IPS-NIHi7 (cell line): ENCODE results near the gene THAP12.

Experiments used
- DNase-seq: peaks from one replicate; pipeline ENCODE4 v3.0.0; 2012; ENCODE audit warnings: mixed read lengths; ENCODE audit errors: extremely low spot score

THAP12 gene

DNA sequence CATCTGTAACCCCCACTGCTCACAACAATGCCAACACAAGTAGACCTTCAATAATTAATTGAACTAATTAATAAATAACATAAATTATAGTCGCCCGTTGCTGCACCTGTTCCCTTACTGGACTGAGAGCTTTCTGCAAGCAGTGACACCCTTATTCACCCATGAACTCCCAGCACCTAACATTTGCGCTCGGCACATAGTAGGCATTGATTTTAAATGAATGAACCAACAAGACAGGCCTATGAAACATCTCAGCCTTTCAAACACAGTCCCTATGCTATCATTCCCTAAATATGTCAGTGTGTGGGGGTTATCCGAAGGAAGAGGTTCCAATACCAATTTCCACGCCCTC, 1.1 kb downstream of the THAP12 start:
- no peak for DNase-seq

DNA sequence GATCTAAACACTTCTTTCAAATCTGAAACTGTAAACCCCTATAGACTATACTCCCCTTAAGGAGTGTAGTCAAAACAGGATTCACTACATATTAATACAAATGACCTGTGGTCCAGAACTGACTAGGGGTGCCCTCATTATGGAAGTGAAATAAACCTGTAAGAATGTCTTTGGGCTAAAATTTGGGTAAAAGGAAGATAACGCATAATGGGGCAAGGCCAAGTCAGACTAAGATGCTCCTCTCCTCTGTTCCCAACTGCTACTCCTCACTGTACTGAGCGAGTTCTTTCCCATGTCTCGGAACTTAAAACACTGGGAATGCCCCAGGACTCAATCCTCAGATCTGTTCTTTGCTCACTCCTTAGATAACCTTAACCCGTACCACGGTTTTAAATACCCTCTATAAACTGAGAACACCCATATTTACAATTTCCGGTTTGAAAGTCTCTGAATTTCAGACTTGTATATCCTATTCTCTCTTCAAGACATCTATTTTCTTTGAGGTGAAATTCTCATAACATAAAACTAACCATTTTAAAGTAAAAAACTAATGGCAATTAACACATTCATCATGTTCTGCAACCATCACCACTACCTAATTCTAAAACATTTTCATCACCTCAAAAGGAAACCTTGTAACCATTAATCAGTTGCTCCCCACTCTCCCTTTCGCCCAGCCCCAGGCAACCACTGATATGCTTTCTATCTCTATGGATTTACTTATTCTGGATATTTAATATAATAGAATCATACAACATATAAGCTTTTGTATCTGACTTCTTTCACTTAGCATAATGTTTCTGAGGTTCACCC, 4.0 kb downstream of the THAP12 start:
- DNase-seq: no peak

DNA sequence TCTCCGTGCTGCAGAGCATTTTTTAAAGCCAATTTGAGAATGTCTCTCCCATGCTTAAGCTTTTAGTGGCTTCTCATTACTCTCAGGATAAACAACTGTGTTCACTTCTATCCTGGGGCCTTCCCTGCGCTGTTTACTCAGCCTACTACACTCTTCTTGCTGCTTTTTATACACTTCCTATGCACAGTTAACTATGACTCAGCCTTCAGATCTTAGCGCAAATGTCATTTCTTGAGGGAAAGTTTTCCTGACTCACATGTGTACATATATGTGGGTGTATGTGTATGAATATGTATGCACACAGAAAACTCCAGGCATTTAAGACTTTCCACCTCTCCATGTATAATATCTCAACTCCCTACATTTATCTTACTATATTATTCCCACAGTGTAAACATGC, 9.8 kb downstream of the THAP12 start:
- DNase-seq: no peak

DNA sequence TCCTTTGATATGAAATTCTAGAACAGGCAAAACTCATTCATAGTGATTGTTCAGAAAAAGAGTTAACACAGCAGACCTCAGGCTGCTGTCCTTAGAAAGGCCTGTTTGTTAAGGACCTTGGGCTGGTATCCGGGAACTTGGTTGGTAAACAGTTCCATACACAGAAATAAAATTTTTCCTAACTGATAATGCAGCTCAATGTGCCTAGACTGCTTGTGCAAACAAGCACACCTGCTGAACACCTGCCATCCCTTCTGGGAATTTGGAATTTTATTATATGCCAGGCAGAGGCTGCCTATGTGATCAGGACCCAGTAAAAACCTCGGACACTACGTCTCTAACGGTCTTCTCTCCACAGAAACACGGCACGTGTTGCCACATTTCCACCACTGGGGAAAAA, 11.5 kb downstream of the THAP12 start:
- no peak for DNase-seq

DNA sequence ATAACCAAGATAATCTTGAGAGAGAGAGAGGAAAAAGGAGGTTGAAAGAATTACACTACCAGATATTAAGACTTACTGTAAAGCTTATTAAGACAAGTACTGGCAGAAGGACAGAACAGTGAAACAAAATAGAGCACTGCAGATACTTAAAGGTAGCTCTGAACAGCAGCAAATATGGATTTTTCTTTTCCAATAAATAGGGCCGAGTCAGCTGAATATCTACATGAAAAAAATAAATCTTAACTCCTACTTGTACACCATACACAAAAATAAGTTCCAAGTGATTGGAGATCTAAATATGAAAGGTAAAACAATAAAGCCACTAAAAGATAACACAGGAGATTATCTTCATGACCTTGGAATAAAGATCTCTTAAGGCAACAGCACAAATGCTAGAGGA, 12.4 kb downstream of the THAP12 start:
- no peak for DNase-seq

DNA sequence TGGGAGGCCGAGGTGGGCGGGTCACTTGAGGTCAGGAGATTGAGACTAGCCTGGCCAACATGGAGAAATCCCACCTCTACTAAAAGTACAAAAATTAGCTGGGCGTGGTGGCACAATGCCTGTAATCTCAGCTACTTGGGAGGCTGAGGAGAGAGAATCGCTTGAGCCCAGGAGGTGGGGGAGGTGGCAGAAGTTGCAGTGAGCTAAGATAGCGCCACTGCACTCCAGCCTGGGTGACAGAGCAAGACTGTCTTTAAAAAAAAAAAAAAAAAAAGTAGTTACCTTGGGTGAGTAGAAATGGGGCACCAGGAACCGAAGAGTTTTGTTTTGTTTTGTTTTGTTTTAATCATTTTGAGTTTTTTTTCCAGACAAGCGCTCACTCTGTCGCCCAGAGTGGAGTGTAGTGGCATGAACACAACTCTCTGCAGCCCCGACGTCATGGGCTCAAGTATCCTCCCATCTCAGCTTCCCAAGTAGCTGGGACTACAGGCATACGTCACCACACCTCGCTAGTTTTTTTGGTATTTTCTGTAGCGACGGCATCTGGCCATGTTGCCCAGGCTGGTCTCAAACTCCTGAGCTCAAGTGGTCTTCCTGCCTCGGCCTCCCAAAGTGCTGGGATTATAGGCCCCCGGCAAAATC, 15.8 kb downstream of the THAP12 start:
- no peak for DNase-seq

DNA sequence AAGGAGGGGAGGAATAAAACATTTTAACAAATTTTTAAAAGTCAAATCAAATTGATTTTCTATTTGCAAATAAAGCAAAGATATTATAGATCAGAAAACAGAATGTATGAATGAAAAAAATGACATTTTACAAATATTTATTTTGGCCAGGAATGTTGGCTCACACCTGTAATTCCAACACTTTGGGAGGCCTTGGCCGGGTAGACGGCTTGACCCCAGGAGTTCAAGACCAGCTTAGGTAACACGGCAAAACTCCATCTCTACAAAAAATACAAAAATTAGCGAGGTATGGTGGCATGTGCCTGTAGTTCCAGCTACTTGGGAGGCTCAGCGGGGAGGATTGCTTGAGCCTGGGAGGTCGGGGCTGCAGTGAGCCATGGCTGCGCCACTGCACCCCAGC, 18.2 kb downstream of the THAP12 start:
- no peak for DNase-seq

DNA sequence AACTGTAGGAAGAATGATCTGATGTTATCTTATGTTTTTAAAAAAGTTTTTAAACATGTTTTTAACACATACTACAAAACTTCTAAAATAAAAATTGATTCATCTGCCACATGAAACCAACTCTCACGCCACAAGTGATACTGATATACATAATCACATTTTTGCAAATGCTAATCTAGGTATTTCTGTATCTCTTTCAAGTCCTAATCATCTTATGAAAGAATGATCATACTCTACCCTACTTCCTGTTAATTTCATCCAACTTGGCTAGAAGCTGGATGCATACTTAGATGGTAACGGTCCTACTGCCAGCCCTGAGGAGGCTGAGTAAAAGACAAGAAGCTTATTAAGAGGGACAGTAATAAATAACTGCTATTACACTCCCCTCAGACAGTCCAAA, 19.2 kb downstream of the THAP12 start:
- no peak for DNase-seq

DNA sequence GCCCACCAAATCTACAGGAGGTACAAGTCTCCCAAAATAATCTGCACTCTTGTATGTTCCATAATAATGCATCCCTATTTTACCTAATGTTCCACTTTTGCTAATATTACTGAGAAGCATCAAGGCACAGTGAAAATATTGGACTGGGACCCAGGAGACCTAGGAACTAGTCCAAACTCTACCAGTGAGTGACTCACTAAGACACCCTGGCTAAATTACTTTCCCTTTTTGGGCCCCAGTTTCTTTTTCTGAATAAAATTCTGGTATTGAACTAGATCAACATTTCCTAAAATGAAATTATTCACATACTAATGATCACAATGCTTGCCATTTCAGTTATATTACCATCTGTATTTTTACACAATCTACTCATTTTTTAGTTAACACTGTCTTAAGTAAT, 19.6 kb downstream of the THAP12 start:
- DNase-seq: no peak

DNA sequence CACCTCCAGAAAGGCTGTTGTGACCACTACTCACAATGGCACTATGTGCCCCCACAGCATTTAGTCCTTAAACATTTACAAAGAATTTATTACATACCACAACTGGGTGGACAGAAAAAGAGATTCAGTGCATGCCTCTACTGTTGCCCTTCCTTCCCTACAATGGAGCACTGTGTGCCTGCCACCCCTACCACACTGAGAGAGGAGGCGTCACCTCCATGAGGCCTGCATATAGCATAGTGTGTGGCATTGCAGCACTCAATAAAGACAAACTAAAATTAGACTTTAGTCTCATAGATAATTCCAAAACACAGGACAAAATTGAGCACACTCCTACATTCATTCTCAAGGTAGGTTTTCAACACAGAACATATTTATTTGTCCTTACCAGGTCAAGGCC, 25.8 kb downstream of the THAP12 start:
- DNase-seq: no peak

DNA sequence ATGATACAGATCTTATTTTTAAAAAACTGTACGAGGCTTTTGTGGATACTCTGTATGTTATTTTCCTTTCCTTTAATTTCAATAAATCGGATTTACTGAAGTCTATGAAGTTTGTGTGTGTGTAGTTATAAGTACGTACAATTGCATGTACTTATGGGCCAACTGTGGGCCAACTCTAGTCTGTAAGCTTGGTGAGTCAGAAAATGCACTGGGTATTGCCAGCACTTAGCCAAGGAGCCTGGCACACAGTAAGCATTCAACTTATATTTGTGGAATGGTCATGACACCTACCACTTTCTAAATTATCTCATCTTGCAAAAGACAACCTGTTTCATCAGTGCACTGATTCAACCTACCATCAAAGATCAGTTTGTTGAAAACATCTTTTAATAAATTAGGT, 32.6 kb downstream of the THAP12 start:
- DNase-seq: no peak

DNA sequence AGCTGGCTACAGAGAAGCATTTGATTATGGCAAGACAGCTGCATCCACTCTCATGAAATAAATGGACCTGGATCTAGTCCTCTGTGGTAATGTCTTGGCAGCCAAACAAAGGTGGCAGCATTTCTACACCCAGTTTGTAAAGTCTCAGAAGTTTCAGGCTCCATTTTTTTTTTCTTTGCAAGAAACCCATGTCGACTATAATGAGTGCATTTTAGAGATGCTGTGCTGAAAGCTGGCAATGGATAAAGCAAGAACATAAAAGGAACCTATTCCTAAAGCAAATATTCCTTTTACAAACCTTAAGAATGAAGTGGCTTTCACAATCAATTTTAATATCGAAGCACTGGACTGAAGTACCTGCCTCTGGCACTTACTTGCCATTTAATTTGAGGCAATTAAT, 33.5 kb downstream of the THAP12 start:
- no peak for DNase-seq

DNA sequence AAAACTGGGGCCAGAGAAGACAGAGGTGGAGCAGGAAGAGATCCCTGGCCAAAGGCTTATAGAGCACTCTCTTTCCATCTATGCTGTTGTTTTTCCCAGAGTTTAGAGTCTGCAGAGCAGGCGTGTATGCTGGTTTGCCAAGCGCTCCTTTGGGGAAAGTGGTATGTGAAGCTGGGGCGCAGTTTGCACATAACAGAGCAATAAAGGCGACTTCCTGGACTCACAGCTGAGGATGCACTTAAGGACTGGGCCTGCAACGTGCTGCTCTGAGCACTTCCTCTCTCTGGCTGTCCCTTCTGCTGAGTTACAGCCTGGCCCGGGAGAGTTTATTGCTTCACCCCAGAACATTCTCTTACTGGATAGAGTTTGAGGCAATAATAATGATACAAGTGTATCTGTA, 41.7 kb downstream of the THAP12 start:
- no peak for DNase-seq

DNA sequence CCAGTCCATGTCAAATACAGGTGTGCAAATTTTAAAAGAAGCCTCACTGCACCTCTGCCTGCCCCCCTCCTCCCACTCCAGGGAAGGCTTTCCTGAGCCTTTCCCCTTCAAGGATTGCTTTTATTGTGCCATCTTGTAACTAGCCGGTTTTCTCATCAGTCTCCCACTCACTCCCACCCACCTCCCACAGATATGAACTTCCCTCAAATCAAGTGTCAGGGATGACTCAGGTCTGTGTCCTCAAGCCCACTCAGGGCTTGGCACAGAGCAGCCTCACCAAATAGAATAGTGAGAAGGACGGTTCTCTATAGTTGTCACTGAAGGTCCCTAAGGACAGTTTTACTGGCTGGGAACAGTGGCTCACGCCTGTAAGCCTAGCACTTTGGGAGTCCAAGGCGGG, 43.0 kb downstream of the THAP12 start:
- DNase-seq: no peak

DNA sequence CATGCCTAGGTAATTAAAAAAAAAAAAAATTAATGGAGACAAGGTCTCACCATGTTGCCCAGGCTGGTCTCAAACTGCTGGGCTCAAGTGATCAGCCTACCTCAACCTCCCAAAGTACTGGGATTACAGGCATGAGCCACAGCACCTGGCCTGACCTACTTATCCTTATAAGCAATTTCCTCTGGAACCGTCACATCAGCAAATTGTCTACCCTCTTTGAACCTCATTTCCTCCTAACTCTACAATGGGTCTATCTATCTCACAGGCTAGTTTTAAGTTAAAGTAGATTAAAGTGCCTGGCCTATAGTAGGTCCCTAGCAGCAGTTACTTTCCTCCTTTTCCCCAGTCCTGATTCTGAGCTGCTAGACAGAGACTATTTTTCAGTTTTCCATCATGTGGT, 43.5 kb downstream of the THAP12 start:
- no peak for DNase-seq

DNA sequence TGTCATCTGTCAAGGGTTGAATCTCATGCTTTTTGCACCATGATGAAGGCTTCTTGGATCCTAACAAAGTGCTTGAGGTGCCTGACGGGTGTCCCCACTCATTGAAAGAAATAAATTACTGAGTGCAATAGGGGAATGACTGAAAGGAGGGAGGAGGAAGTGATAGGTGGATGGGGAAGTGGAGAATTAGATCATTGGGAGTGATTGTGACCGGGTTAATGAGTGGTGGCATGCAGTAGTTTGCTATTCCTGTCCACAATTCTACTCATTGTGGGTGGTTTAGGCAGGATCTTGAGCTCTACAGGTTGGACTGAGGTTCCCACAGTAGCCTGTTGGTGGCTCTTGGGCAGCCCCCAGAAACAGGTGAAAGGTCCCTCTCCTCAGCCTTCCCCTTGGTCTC, 44.3 kb downstream of the THAP12 start:
- no peak for DNase-seq

DNA sequence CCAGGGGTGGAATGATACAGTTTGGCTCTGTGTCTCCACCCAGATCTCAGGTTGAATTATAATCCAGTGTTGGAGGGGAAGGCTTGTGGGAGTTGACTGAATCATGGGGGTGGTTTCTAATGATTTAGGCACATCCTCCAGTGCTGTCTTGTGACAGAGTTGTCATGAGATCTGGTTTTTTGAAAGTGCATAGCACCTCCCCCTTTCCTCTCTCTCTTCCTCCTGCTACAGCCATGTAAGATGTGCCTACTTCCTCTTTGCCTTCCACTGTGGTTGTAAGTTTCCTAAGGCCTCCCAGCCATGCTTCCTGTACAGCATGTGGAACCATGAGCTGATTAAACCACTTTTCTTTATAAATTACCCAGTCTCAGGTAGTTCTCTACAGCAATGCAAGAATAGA, 45.1 kb downstream of the THAP12 start:
- no peak for DNase-seq

DNA sequence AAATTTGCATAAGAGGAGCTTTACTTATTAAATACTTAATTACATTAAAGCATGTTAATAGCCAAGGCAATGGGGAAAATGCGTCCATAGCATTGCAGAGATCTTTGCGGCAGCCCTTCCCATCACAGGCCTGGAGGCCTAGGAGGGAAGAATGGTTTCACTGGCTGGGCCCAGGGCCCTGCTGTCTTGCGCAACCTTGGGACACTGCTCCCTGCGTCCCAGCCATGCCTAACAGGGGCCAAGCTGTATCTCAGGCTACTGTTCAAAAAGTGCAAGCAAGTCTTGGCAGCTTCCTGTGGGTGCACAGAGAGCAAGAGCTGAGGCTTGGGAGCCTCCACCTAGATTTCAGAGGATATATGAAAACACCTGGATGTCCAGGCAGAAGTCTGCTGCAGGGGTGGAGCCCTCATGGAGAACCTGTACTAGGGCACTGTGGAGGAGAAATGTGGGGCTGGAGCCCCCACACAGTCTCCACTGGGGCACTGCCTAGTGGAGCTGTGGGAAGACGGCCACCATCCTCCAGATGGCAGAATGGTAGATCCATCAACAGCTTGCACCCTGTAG, 46.0 kb downstream of the THAP12 start:
- DNase-seq: no peak

DNA sequence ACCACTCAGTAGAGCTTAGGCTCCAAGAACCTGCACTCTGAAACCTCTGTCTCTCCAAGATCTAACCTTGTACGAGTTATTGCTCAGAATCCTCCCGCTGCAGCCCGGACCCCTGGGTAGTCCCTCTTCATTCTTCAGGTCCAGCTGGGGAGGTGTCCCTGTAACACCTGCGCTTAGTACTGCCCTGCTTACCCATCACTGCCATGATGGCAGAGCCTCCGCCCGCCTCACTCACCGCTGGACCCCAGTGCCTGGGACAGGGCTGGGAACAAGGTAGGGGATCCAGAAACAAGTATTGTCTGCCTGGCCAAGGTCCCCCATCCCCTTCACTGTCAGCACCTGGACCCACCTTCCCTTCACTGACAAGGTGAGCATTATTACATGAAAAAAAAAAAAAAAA, 50.3 kb downstream of the THAP12 start:
- no peak for DNase-seq

DNA sequence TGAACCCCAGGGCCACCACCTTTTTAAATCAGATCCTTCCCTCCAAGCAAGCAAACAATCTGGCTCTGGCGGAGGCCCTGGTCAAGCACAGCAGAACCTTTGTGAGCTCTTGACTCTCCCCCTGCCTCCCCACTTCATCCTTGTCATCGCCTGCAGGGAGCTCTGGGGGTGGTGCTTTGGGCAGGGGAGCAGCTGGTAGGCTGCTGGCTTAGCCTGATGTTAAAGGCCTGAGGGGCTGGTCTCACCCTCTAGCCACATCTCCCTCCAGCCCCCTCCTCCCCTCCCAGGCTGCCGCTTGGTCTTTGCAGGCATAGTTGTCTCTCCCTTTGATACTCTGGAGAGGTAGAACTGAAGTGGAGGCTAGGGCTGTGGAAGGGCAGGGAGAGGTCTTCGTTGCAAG, 50.9 kb downstream of the THAP12 start:
- peak; percentile 60 for DNase-seq

DNA sequence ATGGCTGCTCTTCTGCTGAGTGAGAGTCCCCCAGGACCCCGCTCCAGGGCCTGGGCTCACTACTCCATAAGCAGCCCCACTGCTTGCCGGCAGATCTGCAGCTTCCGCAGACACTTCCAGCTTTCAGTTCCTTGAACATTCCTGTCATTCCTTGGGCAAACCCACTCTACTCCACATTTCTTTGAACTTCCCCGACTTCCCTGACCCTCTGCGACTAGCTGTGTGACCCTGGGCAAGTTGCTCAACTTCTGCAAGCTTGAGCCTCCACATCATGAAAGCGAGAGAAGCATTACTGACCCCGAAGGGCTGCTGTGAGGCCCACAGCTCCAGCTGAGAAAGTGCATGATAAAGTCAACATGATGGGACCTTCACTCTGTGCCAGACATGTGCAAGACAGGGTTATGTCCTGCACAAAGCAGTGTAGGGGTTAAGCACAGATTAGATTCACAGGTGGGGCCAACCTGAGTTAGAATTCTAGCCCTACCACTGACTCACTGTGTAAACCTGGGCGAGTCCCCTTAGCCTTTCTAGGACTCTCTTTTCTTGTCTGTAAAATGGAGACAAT, 51.8 kb downstream of the THAP12 start:
- peak; percentile 52 for DNase-seq

DNA sequence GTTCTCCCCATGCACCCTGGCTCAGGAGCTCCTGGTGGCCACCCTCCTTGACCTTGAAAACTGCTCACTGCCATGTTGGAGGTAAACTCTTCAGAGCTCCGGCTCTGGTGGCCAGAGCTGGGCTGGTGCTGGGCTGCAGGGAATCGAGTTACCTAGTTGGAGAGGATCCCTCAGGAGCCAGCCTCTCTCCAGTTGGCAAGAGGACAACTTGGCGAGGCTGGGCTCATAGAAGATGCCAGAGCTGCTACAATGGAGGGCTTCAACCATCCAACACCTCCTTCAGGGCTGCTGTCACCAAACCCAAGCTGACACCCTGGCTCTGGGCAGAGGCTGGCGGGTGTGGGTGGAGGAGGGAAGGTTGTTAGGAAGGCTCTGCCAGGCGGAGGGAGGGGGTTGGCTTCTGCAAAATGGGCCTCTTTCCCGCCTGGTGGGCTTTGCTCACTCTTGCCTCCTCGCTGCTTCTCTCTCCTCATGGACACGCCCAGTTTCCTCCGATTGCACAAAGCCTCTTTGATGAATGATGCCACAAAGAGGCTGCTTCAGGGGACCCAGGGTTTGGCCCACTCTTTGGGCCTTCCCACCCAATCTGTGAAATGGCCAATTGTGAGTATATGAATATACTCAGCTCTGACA, 53.1 kb downstream of the THAP12 start:
- DNase-seq: no peak

DNA sequence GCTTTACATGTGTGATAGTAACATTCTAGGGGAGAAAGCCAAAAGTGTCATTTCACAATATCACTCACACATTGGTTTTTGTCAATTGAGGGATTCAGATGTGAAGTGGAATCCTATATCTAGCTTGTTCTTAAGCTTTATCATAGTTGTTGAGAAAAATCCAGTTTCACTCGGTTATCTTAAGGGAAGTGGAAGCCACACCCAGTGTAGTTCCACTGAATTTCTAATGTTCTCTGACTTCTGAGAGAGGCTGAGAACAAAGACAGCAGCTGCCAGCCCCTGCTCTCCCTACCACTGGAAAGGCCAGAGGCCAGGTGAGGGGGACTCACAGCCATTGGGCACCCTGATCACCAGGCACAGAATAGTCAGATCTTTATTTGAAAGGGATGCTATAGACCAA, 53.7 kb downstream of the THAP12 start:
- no peak for DNase-seq
